Measurements from ENCODE around the gene ZSCAN9. TPM values are rescaled to one million over a fixed set of nuclear protein-coding genes. Genes with fewer than 3 reads are reported as not detected.
A peak's percentile ranks its signal among the peaks of the same experiment; 100 is the strongest.

ZSCAN9 gene
- total RNA-seq, 3 donors from 2014 or later: 9.0 to 19.3 (median 19.3) TPM

GRCh38 chr6:28207510-28208110 is 17.5 kb upstream of the ZSCAN9 start:
- peaks cover 0 to 27% of the 10 kb centered on the region in 2 donors for H3K9me3 ChIP-seq
- intact Hi-C loops (cut with DNase I; ENCODE audit: low total_unique reads): no loop called here
- DNase-seq (ENCODE audit: low spot score in 2 of 2): no peak
- no peak overlapping the region for H3K27ac ChIP-seq
- no peaks in the 10 kb centered on the region for H3K4me1 ChIP-seq
- peak overlapping the region in 1 of 3 donors; percentile 17 for H3K4me3 ChIP-seq
- H3K36me3 ChIP-seq: no peaks in the 10 kb centered on the region
- H3K27me3 ChIP-seq: peaks cover 0 to 77% of the 10 kb centered on the region in 2 donors
- TF ChIP-seq CTCF (IDR thresholded peaks at IDR 0.05): no peak
- TF ChIP-seq POLR2A (IDR thresholded peaks at IDR 0.05): no peak
- no peak for TF ChIP-seq POLR2AphosphoS5 (IDR thresholded peaks at IDR 0.05)

GRCh38 chr6:28208111-28208659 is 16.9 kb upstream of the ZSCAN9 start:
- Histone ChIP-seq H3K9me3 (peaks cover 0 to 21% of the 10 kb centered on the region in 2 donors), H3K4me1 (no peaks in the 10 kb centered on the region), H3K4me3 (peak overlapping the region in 1 of 3 donors; percentile 17), H3K36me3 (no peaks in the 10 kb centered on the region), H3K27me3 (peaks cover 0 to 79% of the 10 kb centered on the region in 2 donors), H3K27ac (no peak overlapping the region)
- no peak for TF ChIP-seq POLR2AphosphoS5 (IDR thresholded peaks at IDR 0.05)
- TF ChIP-seq CTCF (IDR thresholded peaks at IDR 0.05): no peak
- no peak for TF ChIP-seq POLR2A (IDR thresholded peaks at IDR 0.05)
- DNase-seq (ENCODE audit: low spot score in 2 of 2): no peak
- intact Hi-C loops (cut with DNase I; ENCODE audit: low total_unique reads): no loop called here

- H3K36me3 ChIP-seq: no peaks in the 10 kb centered on the region
- peaks cover 0 to 88% of the 10 kb centered on the region in 2 donors for H3K27me3 ChIP-seq
- intact Hi-C loops (cut with DNase I; ENCODE audit: low total_unique reads): no loop called here
- H3K4me1 ChIP-seq: no peaks in the 10 kb centered on the region
- no peak overlapping the region for H3K27ac ChIP-seq
- H3K4me3 ChIP-seq: no peak overlapping the region
- DNase-seq (ENCODE audit: low spot score in 2 of 2): no peak
- TF ChIP-seq CTCF (IDR thresholded peaks at IDR 0.05) (no peak), POLR2AphosphoS5 (IDR thresholded peaks at IDR 0.05) (no peak), POLR2A (IDR thresholded peaks at IDR 0.05) (no peak)
- H3K9me3 ChIP-seq: peaks cover 0 to 6% of the 10 kb centered on the region in 2 donors
These were observed 15.1 kb upstream of the ZSCAN9 start for GRCh38 chr6:28209753-28210535.

GRCh38 chr6:28211840-28212509 is 13.1 kb upstream of the ZSCAN9 start:
- Histone ChIP-seq H3K4me3 (peak overlapping the region in 2 of 3 donors; percentile 47 to 58), H3K9me3 (no peaks in the 10 kb centered on the region), H3K27me3 (peaks cover 0 to 82% of the 10 kb centered on the region in 2 donors), H3K36me3 (no peaks in the 10 kb centered on the region), H3K4me1 (no peaks in the 10 kb centered on the region), H3K27ac (peak overlapping the region; percentile 54 to 64)
- TF ChIP-seq POLR2A (IDR thresholded peaks at IDR 0.05): no peak
- intact Hi-C loops (cut with DNase I; ENCODE audit: low total_unique reads): no loop called here
- DNase-seq (ENCODE audit: low spot score in 2 of 2): no peak

- peak in 1 of 2 donors; percentile 49 for DNase-seq (ENCODE audit: low spot score in 2 of 2)
- H3K27me3 ChIP-seq: peaks cover 0 to 75% of the 10 kb centered on the region in 2 donors
- H3K27ac ChIP-seq: peak overlapping the region; percentile 54 to 64
- intact Hi-C loops (cut with DNase I; ENCODE audit: low total_unique reads): no loop called here
- no peaks in the 10 kb centered on the region for H3K36me3 ChIP-seq
- no peaks in the 10 kb centered on the region for H3K4me1 ChIP-seq
- H3K4me3 ChIP-seq: peak overlapping the region; percentile 20 to 58 (median 47)
- H3K9me3 ChIP-seq: no peaks in the 10 kb centered on the region
- TF ChIP-seq POLR2AphosphoS5 (IDR thresholded peaks at IDR 0.05) (no peak), POLR2A (IDR thresholded peaks at IDR 0.05) (no peak), CTCF (IDR thresholded peaks at IDR 0.05) (no peak)
These were observed 12.4 kb upstream of the ZSCAN9 start for GRCh38 chr6:28212510-28213212.
